ENCODE measurements around the gene TPPP2.
"Not testable (repeated sequence)": the region's sequence is repeated elsewhere in the genome, so short reads cannot be mapped to it uniquely, and the experiment has no call there.

The TPPP2 gene

DNA sequence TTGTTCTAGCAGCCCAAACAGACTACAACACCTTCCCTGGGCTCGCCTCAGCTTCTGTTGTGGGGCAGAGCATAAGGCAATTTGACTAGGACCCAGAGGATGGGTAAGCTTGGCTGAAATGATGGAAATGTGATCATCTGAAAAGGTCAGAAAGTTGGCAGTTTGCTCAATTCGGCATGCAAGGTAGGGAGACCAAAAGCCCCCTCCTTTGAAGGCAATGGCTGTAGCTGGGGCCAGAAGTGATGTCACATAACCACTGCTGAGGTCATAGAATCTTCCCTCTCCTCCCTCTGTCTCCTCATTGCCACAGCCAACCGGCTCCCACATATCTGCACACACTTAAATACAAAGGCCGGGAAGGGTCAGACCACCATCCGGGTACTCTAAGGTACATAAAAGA is at the start of gene TPPP2:
Gene TPPP2, plus strand, starts transcription at position 301 of the 400 bp plus-strand sequence. CDS start 365 bp downstream, outside the sequence.
- DNase-seq, result no peak

DNA sequence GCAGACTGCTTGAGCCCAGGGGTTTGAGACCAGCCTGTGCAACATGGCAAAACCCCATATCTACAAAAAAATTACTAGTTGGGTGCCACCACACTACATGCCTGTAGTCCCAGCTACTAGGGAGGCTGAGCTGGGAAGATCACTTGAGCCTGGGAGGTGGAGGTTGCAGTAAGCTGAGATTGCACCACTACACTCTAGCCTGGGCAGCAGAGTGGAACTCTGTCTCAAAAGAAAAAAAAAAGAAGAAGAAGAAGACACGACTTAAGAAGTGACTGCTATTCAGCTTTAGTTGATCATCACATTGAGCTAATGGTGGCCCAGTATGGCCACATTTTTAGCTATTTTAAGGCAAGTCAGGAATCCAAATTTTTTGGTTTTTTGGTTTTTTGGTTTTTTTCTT is 49.1 kb upstream of the TPPP2 start:
- DNase-seq, result no peak

DNA sequence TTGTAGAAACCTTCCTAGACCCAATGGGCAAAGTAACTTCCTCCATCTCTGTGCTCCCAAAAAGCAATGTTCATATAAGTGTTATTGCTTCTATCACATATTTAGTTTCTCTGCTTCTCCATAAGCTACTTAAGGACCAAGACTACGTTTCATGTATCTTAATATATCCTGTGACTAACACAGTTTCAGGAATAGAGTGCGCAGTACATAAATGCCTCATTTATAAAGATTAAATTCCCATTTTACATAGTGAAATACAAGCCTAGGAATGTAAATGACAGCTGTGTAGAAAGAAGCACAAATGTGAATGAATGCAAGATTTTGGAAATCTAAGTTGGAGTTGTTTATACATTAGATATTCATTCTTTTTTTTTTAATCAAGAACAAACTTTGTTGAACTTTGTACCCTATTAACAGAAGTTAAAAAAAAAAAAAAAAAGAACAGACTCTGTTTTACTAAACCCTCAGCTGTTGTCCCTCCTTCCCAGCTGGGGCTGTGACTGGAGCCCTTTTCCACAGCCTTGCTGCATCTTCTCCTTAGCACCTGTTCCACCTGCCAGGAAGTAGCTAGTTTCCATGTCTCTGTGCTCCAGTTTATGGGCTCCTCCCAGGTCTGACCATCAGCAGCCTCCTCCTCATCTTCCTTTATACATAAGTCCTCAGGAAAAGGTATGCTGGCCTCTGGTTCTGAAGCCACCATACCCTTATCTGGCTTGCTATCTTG is 47.2 kb upstream of the TPPP2 start:
- no peak for DNase-seq

DNA sequence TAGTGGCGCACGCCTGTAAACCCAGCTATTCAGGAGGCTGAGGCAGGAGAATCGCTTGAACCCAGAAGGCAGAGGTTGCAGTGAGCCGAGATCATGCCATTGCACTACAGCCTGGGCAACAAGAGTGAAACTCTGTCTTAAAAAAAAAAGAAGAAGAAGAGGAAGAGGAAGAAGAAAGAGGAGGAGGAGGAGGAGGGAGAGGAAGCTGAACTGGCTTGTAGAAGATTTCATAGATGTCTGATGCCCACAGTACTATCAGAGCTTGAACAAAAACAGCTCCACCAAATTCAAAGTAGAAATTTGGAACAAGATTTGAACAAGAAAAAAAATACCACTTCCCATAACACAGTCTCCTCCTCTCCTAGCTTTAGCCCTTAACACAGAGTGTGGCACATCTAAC is 44.4 kb upstream of the TPPP2 start:
- not testable (repeated sequence) for DNase-seq

DNA sequence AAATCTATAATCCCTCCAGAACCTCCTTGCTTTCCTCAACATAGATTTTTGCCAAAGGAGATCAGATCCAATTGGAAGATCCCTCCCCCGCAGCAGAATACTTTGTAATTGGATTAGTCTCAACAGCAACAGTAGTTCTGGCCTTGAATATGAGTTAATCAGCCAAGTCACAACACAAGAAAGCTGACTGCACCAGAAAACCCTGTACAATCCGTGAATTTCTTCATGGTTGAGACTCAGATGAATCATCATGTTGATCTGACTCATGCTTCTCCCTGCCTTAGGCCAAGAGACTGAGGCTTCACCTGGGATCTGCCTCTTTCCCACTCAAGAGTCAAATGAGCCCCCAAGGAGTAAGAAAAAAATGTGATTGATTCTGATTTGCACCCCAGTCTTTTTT is 43.2 kb upstream of the TPPP2 start:
- no peak for DNase-seq

DNA sequence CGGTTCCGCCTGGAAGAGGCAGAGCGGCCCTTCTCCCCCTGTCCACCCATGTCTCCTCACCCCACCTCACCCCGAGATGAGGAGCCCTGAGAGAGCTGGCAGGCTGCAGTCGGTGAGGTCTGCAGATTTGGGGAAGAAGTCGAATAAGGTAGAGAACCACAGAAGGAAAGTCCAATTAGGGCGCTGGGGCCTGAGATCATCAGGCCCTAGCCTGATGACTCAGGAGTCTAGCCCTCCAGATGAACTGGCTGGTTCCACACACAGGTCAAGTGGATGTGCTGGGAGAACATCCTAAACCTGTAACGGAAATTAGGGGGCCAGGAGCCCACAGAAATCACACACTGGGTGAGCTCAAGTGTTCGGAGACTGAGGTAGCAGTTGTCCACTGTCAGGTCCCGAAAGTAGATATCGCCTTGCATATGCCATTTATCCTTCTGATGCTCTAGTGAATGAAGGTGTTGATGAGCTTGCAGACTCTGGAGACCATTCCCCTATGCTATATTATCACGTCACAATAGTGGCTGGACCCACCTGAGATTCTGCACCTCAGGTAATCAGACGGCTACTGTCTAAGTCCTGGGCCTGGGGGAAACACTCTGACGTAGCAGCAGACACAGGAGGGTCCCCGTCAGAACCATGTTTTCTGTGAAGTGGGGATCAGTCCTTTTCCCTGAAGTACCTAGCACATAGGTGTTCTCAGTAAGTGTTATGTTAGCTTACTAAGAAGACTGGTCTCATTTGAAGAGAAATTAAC is 41.1 kb upstream of the TPPP2 start:
- DNase-seq, result no peak

DNA sequence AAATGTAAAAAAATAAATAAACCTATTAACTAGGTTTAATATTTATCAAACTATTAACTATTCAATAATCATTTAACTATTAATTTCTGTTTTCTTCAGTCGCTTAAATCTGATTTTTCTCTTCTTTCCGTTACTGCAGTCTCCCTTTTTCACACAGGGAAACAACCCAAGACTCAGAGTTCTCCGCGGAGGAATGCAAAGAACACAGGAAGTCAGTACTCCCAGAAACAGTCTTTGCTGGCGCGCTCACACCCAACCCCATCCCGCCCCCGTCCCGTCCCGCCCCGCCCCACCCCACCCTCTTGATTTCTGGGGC is 40.6 kb upstream of the TPPP2 start:
- DNase-seq, result no peak

DNA sequence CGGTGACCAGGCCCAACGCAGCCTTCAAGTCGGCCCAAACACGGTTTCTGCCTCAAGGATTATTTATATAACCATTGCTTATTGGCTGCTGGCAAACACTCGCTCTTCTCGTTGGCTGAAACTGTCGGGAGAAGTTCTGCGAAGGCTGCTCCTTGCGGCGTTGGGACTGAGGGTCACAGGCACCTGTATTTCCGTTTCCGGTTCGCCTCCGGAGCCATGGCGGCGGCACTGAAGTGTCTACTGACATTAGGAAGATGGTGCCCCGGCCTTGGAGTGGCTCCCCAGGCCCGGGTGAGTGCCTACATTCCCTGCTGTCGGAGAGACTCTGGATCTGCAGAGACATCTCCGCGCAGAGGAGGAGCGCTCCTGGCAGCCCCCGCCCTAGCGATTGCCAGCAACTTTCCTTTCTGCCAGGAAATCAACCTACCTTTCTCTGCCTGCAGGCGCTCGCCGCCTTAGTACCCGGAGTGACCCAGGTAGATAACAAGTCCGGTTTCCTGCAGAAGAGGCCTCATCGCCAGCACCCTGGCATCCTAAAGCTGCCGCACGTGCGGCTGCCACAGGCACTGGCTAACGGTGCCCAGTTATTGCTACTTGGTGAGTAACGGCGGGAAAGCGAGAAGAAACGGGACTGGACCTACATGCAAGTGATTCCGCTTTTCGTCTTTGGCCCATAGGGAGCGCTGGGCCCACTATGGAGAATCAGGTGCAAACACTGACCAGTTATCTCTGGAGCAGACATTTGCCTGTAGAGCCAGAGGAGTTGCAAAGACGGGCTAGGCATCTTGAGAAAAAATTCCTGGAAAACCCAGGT is 40.0 kb upstream of the TPPP2 start, which contains the start of gene METTL17:
Gene METTL17, plus strand, starts transcription at position 194 of the 814 bp plus-strand sequence. Its CDS starts 23 bp downstream, at position 217.
- DNase-seq, result peak; percentile 67

DNA sequence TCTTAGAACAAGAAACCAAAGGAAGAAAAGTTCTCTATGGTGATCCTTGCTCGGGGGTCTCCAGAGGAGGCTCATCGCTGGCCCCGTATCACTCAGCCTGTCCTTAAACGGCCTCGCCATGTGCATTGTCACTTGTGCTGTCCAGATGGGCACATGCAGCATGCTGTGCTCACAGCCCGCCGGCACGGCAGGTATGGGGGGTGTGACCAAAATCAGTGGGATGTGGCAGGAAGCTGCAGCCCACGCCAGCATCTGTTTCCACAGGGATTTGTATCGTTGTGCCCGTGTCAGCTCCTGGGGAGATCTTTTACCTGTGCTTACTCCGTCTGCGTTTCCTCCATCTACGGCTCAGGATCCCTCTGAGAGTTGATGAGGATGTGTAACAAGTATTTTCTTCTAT is 33.5 kb upstream of the TPPP2 start:
- DNase-seq, result no peak

DNA sequence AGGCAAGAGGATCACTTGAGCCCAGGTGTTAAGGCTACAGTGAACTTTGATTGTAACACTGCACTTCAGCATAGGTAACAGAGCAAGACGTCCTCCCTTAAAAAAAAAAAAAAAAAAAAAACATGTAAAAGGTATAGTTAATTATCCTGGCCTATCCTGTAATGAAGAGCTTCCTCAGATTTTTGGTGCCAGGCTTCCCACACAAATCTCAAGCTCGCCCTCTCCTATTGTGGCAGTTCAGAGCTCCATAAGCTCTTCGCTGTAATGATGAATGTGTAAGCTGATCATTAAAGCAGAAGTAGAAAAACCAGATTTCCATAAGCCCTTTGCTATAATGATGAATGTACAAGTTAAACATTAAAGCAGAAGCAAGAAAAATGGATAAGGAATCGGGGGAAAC is 32.9 kb upstream of the TPPP2 start:
- no peak for DNase-seq

DNA sequence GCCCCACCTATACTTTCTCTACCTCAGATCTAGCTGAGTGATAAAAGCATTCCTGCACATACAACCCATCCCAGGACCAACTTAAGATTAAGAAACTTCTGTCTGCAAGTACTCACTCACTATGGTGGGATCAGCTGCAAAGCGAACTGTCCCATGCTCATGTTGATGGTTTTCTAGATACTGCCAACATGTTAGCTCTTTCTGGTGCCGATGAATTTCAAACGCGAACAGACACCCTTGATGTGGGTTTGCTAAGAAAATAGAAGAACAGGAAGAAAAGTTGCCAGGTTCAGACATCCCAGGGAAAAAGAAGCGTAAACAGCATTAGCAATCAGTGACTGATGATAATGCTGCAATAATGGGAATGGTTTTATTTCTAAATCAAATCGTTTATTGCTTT is 32.5 kb upstream of the TPPP2 start:
- no peak for DNase-seq

DNA sequence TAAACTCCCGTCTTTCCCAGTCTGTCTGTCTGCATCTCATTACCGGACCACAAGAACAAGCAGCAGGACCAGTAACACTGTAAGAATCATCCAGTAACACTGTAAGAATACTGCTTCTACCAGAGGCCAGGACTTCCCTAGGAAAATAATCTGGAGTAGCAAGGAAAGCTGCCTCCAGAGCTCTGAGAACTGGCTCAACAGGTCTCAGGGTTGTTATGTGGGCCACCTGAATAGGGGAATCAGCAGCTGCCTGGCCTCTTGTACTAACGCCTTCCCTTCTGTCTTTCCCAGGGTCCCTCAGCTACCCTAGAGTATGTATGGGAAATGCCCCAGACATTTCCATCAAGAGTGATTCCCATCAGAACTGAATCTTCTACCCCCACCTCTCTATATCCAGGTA is 31.9 kb upstream of the TPPP2 start:
- no peak for DNase-seq

DNA sequence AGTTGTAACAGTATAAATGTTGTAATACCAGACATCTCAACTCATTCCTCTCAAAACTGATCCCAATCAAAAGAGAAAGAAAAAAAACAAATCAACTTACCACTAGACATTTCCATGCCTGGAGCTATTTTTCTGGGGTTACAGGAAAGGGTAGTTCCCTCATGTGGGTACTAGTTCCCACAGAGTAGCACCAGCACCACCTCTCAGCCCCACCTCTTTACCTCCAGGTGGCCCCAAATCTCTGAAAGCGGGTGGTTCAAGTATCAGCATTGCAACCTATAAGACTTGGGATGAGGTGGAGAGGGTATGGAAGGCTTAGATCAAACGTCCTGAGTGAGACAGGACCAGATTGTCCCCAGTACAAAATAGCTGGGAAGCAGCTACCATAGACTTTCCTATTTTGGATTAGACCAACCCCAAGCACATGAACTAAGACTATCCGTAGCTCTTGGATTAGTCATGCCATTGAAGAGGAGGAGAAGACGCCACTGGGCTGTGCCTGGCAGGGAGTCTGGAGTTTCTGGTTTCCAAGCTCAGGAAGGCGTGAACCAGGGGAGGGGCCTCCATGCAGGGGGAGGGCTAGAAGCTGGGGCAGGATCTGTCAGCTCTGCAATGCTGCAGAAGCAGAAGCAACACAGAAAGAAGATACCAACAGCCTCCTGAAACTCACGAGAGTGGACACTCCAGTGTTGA is 31.2 kb upstream of the TPPP2 start, which contains the start of gene SLC39A2:
Gene SLC39A2, plus strand, starts transcription at position 620 of the 693 bp plus-strand sequence. CDS start 154 bp downstream, outside the sequence.
- DNase-seq, result no peak

DNA sequence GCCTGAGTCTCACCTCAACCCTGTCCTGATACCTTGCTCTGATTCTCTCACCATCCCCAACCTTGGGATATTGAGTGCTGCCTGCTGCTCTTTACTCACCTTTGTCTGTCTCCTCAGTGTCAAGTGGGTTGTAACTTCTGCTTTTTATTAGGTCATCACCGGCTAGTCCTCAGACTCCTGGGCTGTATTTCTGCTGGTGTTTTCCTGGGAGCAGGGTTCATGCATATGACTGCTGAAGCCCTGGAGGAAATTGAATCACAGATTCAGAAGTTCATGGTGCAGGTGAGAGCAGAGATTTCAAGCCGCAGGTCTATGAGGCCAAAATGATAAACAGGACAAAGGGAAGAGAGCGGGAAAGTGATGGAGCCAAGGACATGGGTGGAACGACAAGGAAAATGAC is 30.4 kb upstream of the TPPP2 start:
- no peak for DNase-seq

DNA sequence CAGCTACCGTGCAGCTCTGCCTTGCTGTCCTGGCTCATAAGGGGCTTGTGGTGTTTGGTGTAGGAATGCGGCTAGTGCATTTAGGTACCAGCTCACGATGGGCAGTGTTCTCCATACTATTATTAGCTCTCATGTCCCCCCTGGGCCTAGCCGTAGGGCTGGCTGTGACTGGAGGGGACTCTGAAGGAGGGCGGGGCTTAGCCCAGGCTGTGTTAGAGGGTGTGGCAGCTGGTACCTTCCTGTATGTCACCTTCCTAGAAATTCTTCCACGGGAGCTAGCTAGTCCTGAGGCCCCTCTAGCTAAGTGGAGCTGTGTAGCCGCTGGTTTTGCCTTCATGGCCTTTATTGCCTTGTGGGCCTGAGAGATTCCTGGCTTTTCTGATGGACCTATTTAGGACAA is 28.8 kb upstream of the TPPP2 start:
- DNase-seq, result no peak

DNA sequence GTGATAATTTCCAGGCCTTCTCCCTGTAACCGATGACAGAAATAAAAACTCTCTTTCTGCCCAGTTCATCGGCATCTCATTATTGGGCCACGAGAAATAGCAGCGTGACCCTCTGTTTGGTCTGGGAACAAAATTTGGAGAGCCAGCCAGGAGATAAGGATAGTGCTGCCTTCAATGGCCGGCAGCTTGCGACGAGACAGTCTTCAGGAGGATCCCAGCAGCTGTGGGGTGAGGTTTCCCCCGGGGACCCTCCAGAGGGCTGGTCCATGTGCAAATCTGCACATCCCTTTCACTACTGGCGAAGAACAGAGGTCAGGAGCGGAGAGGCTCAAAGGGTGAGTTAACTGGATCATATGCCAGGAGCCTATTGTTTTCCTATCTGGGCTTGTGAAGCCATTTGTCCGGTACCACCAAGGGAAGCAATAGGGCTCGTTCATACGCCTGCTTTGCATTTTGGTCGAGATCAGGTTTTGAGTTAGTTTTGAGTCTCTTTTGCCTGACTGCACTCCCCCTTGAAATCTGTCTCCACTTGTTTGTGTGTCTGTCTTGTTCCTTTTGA is 26.1 kb upstream of the TPPP2 start:
- DNase-seq, result no peak

DNA sequence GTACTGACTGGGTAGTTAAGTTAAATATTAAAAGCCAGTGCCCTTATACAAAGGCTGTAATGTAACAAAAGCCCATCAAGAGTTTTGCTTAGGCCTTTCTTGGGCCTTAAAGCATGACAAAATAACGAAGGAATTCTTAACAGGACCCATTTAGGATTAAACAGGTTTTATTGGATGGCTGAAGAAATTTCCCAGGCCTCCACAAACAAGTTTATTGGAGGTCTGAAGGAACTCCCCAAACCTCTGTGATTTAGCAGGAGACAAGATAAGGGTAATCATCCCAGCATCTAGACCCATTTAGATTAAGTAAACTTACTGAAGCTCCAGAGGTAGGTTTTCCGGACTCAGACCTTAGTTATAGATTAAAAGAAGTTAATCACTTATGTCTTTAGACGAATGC is 20.3 kb upstream of the TPPP2 start:
- DNase-seq, result not testable (repeated sequence)

DNA sequence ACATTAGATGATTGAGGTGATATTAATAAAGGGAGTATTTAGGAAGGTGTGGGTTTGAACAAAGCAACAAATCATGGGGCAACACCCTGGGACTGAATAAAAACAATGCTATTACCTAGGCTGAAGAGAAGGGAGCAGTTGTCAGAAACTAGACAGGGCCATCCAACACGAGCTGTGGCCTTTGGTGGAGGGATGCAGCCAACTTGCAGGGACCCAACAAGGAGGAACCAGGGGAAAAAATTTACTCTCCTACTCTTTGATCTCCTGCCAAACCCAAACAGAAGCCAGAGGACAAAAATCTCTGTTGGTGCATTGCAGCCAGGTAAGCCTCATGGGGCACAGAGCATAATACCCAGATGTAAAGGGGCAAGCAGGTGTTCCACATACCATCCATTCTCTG is 18.9 kb upstream of the TPPP2 start:
- no peak for DNase-seq

DNA sequence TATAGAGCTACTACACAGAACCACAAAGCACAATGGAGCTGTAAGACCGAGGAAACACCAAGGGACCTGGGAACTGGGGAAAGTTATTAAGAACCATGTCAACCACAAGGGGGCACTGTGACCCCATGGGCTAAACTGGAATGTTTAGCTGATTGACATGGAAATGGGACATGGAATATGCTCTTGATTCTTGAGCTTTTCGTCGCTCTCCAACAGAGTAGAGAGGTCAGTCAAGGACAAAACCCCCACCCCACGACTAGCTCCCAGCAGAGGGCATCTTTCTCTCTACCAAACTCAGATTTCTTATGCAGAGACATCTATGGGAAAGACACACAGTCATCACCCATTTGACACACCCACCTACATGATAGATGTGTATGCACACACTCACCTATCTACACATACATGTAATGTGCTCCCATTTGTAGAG is 15.2 kb upstream of the TPPP2 start:
- DNase-seq, result peak; percentile 42

DNA sequence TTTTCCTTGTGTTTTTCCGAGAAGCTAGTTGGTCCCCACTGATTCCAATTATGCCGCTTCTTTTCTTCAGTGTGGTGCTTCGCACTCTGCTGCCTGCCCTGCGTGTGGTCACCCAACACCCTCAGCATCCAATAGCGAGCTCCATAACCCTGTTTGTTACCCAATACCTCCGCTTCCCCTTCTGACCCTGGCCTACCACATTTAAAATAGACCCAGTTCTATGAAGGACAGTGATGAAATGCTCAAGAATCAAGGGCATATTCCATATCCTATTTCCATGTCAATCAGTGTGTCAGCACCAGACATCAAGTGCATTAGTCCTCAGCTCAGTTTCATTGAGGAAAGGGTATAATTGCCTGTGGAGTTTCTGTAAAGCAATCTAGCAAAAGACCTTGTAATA is 14.7 kb upstream of the TPPP2 start:
- no peak for DNase-seq

DNA sequence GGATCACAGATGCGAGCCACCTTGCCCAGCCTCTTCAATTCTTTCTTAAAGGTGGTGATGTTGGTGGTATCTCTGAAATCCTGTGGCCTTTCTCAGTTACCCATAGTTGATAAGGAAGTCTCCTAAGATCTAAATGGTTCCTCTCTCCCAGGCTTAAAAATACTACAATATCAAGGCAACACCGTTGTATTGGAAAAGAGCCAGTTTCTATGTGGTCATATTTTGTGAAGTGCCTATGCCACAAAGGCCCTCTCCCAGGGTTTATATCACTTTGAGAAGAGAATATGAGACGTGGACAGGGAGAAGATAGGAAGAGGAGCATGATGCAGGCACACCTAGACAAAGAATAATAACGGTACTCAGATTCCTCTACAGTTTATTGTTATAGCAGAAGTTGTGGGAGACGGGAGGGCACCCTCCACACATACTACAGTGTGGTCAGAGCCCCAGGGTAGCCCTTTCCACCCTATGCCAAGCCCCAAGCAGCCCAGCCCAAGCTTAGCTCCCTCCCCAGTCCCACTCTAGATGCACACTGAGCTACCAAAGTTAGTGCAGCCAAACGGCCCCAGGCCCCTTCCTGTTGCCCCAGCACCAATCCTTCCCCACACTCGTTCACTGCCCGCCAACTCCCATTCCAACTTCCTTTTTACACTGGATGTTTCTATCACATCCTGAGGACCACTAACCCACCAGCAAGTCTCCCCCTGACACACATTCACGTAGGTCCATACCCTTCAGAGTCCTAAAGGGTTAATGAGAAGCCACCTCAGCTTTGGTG is 13.4 kb upstream of the TPPP2 start:
- no peak for DNase-seq

Data from NCI-H2081 treated with DMSO at 0.1 percent for 48 hours (cell line).